Prostate gland (tissue), 2 donors: ENCODE results near the gene SPOCK1. TPM values are rescaled to one million over a fixed set of nuclear protein-coding genes. Genes with fewer than 3 reads are reported as not detected.

Source experiments
- DNase-seq: peaks from one replicate; pipeline ENCODE4 v3.0.0-alpha.2; 2019; ENCODE audit warnings: low spot score
- H3K27ac ChIP-seq, 2 donors: fragments of 200-600 bp; sonication (generic); 2 replicates each; pipeline ENCODE4 v1.5.1; 2017 to 2019
- H3K27me3 ChIP-seq: fragments of 200-600 bp; sonication (generic); replicated peaks from 2 replicates; pipeline ENCODE4 v1.5.1; 2019; ENCODE audit not compliant: insufficient read depth
- H3K36me3 ChIP-seq, 2 donors: fragments of 200-600 bp; sonication (generic); 1 replicate in 1 of 2; 2 replicates in 1 of 2; pipeline versions ENCODE4 v1.5.1 to v1.8.1; 2017 to 2019
- H3K4me1 ChIP-seq: fragments of 200-600 bp; sonication (generic); replicated peaks from 2 replicates; pipeline ENCODE4 v1.5.1; 2019
- H3K4me3 ChIP-seq, 2 donors: fragments of 200-600 bp; sonication (generic); 2 replicates each; pipeline ENCODE4 v1.5.1; 2017 to 2019
- H3K9me3 ChIP-seq: fragments of 200-600 bp; sonication (generic); 2 replicates; pipeline ENCODE4 v1.5.1; 2017
- CTCF ChIP-seq, 4 experiments: fragments of 200-600 bp in 2 of 4; fragments of 450-650 bp in 2 of 4; sonication (generic) in 2 of 4; IDR thresholded peaks; 1 replicate in 3 of 4; 2 replicates in 1 of 4; pipeline ENCODE4 v1.5.1; 2016 to 2019; ENCODE audit warnings: antibody characterized with exemption in 4 of 4, mild to moderate bottlenecking in 2 of 4, moderate library complexity in 2 of 4
- POLR2A ChIP-seq: fragments of 450-650 bp; IDR thresholded peaks from one replicate; pipeline ENCODE4 v1.6.1; 2016; ENCODE audit warnings: antibody characterized with exemption, mild to moderate bottlenecking
- POLR2AphosphoS5 ChIP-seq: sonication (generic); formaldehyde crosslinking; IDR thresholded peaks from one replicate; pipeline ENCODE4 v1.6.1; 2017; ENCODE audit warnings: antibody characterized with exemption
- WGBS: methylation state at CpG from one replicate; pipeline ENCODE4 v1.1.5; 2018; 5-methylcytosine and 5-hydroxymethylcytosine counted together
- intact Hi-C: fragments of 100-400 bp; cut with DNase I; formaldehyde crosslinking; loops from one replicate; pipeline ENCODE4 v1.14.2; 2022
- total RNA-seq, 2 donors: library from RNA; depleted of rRNA; stranded (reverse); fragments of >200 nt; gene quantifications; one replicate each; pipeline ENCODE4 v1.1.0, GENCODE V29; 2016

The SPOCK1 gene
- total RNA-seq, 2 donors from 2014 or later = 89.4 to 92.9 TPM

GRCh38 chr5:137167187-137167586 is 331.9 kb downstream of the SPOCK1 start:
- no peaks in the 10 kb centered on the region for H3K36me3 ChIP-seq
- intact Hi-C loops = no loop called here
- TF ChIP-seq CTCF (IDR thresholded peaks at IDR 0.05) (no peak), POLR2A (no peak), POLR2AphosphoS5 (no peak)
- no peak overlapping the region for H3K27ac ChIP-seq
- H3K4me1 ChIP-seq = no peaks in the 10 kb centered on the region
- H3K9me3 ChIP-seq = no peaks in the 10 kb centered on the region
- DNase-seq = no peak
- no peak overlapping the region for H3K4me3 ChIP-seq
- no peaks in the 10 kb centered on the region for H3K27me3 ChIP-seq

GRCh38 chr5:137164961-137165360 is 334.2 kb downstream of the SPOCK1 start:
- no peak for DNase-seq
- no peaks in the 10 kb centered on the region for H3K27me3 ChIP-seq
- no peak overlapping the region for H3K4me3 ChIP-seq
- intact Hi-C loops = no loop called here
- TF ChIP-seq POLR2AphosphoS5 (no peak), CTCF (IDR thresholded peaks at IDR 0.05) (no peak), POLR2A (no peak)
- WGBS = 100% methylated on average over 1 of the region's 1 CpG
- H3K36me3 ChIP-seq = no peaks in the 10 kb centered on the region
- no peaks in the 10 kb centered on the region for H3K4me1 ChIP-seq
- H3K9me3 ChIP-seq = no peaks in the 10 kb centered on the region
- no peak overlapping the region for H3K27ac ChIP-seq

GRCh38 chr5:137164536-137164935 is 334.6 kb downstream of the SPOCK1 start:
- no peak overlapping the region for H3K27ac ChIP-seq
- H3K4me3 ChIP-seq = no peak overlapping the region
- H3K4me1 ChIP-seq = no peaks in the 10 kb centered on the region
- H3K36me3 ChIP-seq = no peaks in the 10 kb centered on the region
- no peaks in the 10 kb centered on the region for H3K27me3 ChIP-seq
- TF ChIP-seq POLR2A = no peak
- no peak for TF ChIP-seq POLR2AphosphoS5
- no peak for TF ChIP-seq CTCF (IDR thresholded peaks at IDR 0.05)
- WGBS = 92% methylated on average over 1 of the region's 1 CpG
- intact Hi-C loops = no loop called here
- no peak for DNase-seq
- H3K9me3 ChIP-seq = no peaks in the 10 kb centered on the region

- Histone ChIP-seq H3K4me3 (no peak overlapping the region), H3K9me3 (no peaks in the 10 kb centered on the region), H3K36me3 (no peaks in the 10 kb centered on the region), H3K27ac (no peak overlapping the region), H3K4me1 (no peaks in the 10 kb centered on the region), H3K27me3 (no peaks in the 10 kb centered on the region)
- TF ChIP-seq CTCF (IDR thresholded peaks at IDR 0.05) (no peak), POLR2A (no peak), POLR2AphosphoS5 (no peak)
- intact Hi-C loops = no loop called here
- WGBS = 92% methylated on average over 2 of the region's 2 CpGs
- no peak for DNase-seq
These were observed 340.4 kb downstream of the SPOCK1 start for GRCh38 chr5:137158691-137159090.

- no peak for DNase-seq
- no peak overlapping the region for H3K4me3 ChIP-seq
- H3K4me1 ChIP-seq = no peaks in the 10 kb centered on the region
- no peaks in the 10 kb centered on the region for H3K36me3 ChIP-seq
- no peaks in the 10 kb centered on the region for H3K9me3 ChIP-seq
- intact Hi-C loops = no loop called here
- no peak overlapping the region for H3K27ac ChIP-seq
- TF ChIP-seq POLR2A (no peak), POLR2AphosphoS5 (no peak), CTCF (IDR thresholded peaks at IDR 0.05) (no peak)
- no peaks in the 10 kb centered on the region for H3K27me3 ChIP-seq
- WGBS = 79% methylated on average over 4 of the region's 4 CpGs
These were observed 342.9 kb downstream of the SPOCK1 start for GRCh38 chr5:137156180-137156579.
